H1 (cell line): Measurements from ENCODE around the gene PATJ. TPM values are rescaled to one million over a fixed set of nuclear protein-coding genes. Genes with fewer than 3 reads are reported as not detected.

Experiments used
- CTCF ChIA-PET: fragments of 300-600 bp; sonication (Branson Sonifier 250); formaldehyde crosslinking; loops from one replicate; lab custom pipeline; 2021; ENCODE audit not compliant: partially characterized antibody; lab: Charles Lee
- POLR2A ChIA-PET: fragments of 300-600 bp; sonication (Branson Sonifier 250); formaldehyde crosslinking; loops from one replicate; lab custom pipeline; 2021; ENCODE audit warnings: inconsistent platforms; ENCODE audit not compliant: partially characterized antibody; lab: Charles Lee
- DNase-seq, 2 experiments: peaks; one replicate each; pipeline versions ENCODE4 v3.0.0 to v3.0.0-alpha.2; 2010 to 2022; ENCODE audit warnings: low spot score in 2 of 2, low read depth in 1 of 2, mixed read lengths in 1 of 2
- FAIRE-seq: peaks from 2 replicates; lab custom pipeline; 2011; peaks lifted over from hg19 to GRCh38; lab: Jason Lieb, UNC
- H2AFZ ChIP-seq: 2 replicates; pipeline ENCODE4 v1.8.1; 2012; ENCODE audit warnings: low read length, inconsistent platforms
- H2AK5ac ChIP-seq: 2 replicates; pipeline ENCODE4 v1.6.1; 2013; ENCODE audit warnings: low read depth, low read length
- H2BK120ac ChIP-seq: replicated peaks from 2 replicates; pipeline ENCODE3; 2013; ENCODE audit warnings: low read depth, low read length, inconsistent platforms
- H2BK12ac ChIP-seq: 2 replicates; pipeline ENCODE4 v1.6.1; 2013; ENCODE audit warnings: low read depth, low read length
- H2BK15ac ChIP-seq: 2 replicates; pipeline ENCODE4 v1.6.1; 2013; ENCODE audit warnings: low read length
- H2BK20ac ChIP-seq: 2 replicates; pipeline ENCODE4 v1.6.1; 2013; ENCODE audit warnings: low read length
- H2BK5ac ChIP-seq: 2 replicates; pipeline ENCODE4 v1.6.1; 2013; ENCODE audit warnings: low read depth, low read length
- H3K14ac ChIP-seq: 2 replicates; pipeline ENCODE4 v1.6.1; 2013; ENCODE audit warnings: inconsistent platforms; ENCODE audit not compliant: insufficient read length
- H3K18ac ChIP-seq: 2 replicates; pipeline ENCODE4 v1.6.1; 2013; ENCODE audit warnings: low read length; ENCODE audit errors: extremely low read depth
- H3K23ac ChIP-seq: 2 replicates; pipeline ENCODE4 v1.6.1; 2013; ENCODE audit warnings: inconsistent platforms; ENCODE audit not compliant: insufficient read length
- H3K23me2 ChIP-seq: 2 replicates; pipeline ENCODE4 v1.6.1; 2013; ENCODE audit warnings: low read depth, low read length
- H3K27ac ChIP-seq: 2 replicates; pipeline ENCODE4 v1.6.1; 2011; ENCODE audit warnings: low read depth, low read length, inconsistent platforms
- H3K27me3 ChIP-seq, 4 experiments: replicated peaks in 1 of 4; 1 replicate in 1 of 4; 2 replicates in 3 of 4; pipeline versions ENCODE4 v1.6.1 to v1.8.1; 2011 to 2013; ENCODE audit warnings: low read length in 3 of 4, mild to moderate bottlenecking in 3 of 4, inconsistent platforms in 2 of 4, mixed read lengths in 2 of 4, moderate library complexity in 1 of 4; ENCODE audit not compliant: control insufficient read depth in 3 of 4, insufficient read depth in 3 of 4; ENCODE audit errors: extremely low read depth in 1 of 4
- H3K36me3 ChIP-seq, 4 experiments: 2 replicates each; pipeline versions ENCODE4 v1.6.1 to v1.8.1; 2011 to 2013; ENCODE audit warnings: mild to moderate bottlenecking in 4 of 4, low read length in 3 of 4, moderate library complexity in 2 of 4, control low read depth in 1 of 4, inconsistent platforms in 1 of 4; ENCODE audit not compliant: insufficient read depth in 4 of 4, control insufficient read depth in 2 of 4
- H3K4ac ChIP-seq: replicated peaks from 2 replicates; pipeline ENCODE3; 2013; ENCODE audit warnings: low read length, low read depth, mixed read lengths, inconsistent platforms; ENCODE audit not compliant: insufficient read length
- H3K4me1 ChIP-seq, 4 experiments: replicated peaks in 1 of 4; 1 replicate in 1 of 4; 2 replicates in 3 of 4; pipeline versions ENCODE4 v1.6.1 to v1.8.1; 2011 to 2013; ENCODE audit warnings: low read length in 3 of 4, inconsistent platforms in 2 of 4, mixed read lengths in 1 of 4; ENCODE audit not compliant: insufficient read depth in 4 of 4, control insufficient read depth in 3 of 4
- H3K4me2 ChIP-seq, 2 experiments: 2 replicates each; pipeline versions ENCODE4 v1.6.1 to v1.8.1; 2011 to 2013; ENCODE audit warnings: low read depth in 2 of 2, low read length in 2 of 2, control low read depth in 1 of 2, inconsistent platforms in 1 of 2, mild to moderate bottlenecking in 1 of 2; ENCODE audit not compliant: insufficient read depth in 1 of 2
- H3K4me3 ChIP-seq, 4 experiments: fragments of 200-600, 300-600 bp in 1 of 4; sonication (generic), shearing (Covaris generic), sonication (Bioruptor Twin) in 1 of 4; 2 replicates each; pipeline versions ENCODE4 v1.5.1 to v1.8.1; 2011 to 2016; ENCODE audit warnings: low read length in 4 of 4, low read depth in 3 of 4, control low read depth in 2 of 4, inconsistent platforms in 2 of 4, mild to moderate bottlenecking in 2 of 4, mixed read lengths in 1 of 4, moderate library complexity in 1 of 4; ENCODE audit not compliant: insufficient read depth in 2 of 4; ENCODE audit errors: extremely low read depth in 1 of 4
- H3K56ac ChIP-seq: replicated peaks from 2 replicates; pipeline ENCODE3; 2013; ENCODE audit warnings: low read depth, mild to moderate bottlenecking, mixed read lengths, low read length, inconsistent platforms; ENCODE audit not compliant: insufficient read length
- H3K79me1 ChIP-seq: 2 replicates; pipeline ENCODE4 v1.6.1; 2013; ENCODE audit warnings: low read depth, low read length, control low read depth
- H3K79me2 ChIP-seq, 2 experiments: 2 replicates each; pipeline versions ENCODE4 v1.6.1 to v1.8.1; 2012 to 2013; ENCODE audit warnings: low read length in 2 of 2, mild to moderate bottlenecking in 2 of 2, inconsistent platforms in 1 of 2; ENCODE audit not compliant: insufficient read depth in 2 of 2, control insufficient read depth in 1 of 2
- H3K9ac ChIP-seq, 4 experiments: replicated peaks in 1 of 4; 1 replicate in 1 of 4; 2 replicates in 3 of 4; pipeline versions ENCODE4 v1.6.1 to v1.8.1; 2011 to 2013; ENCODE audit warnings: low read depth in 3 of 4, low read length in 3 of 4, control low read depth in 2 of 4, mild to moderate bottlenecking in 2 of 4, moderate library complexity in 2 of 4, inconsistent platforms in 1 of 4; ENCODE audit errors: extremely low read depth in 1 of 4
- H3K9me3 ChIP-seq, 2 experiments: 2 replicates each; pipeline versions ENCODE4 v1.6.1 to v1.8.1; 2012 to 2013; ENCODE audit warnings: mild to moderate bottlenecking in 2 of 2, moderate library complexity in 2 of 2, control low read depth in 1 of 2, inconsistent platforms in 1 of 2, low read depth in 1 of 2, low read length in 1 of 2, mixed read lengths in 1 of 2; ENCODE audit not compliant: insufficient read depth in 2 of 2
- H4K20me1 ChIP-seq, 2 experiments: replicated peaks in 1 of 2; 2 replicates each; pipeline versions ENCODE3 to v1.8.1; 2011 to 2013; ENCODE audit warnings: inconsistent platforms in 2 of 2, low read length in 2 of 2, mild to moderate bottlenecking in 1 of 2; ENCODE audit not compliant: insufficient read depth in 2 of 2, control insufficient read depth in 1 of 2
- H4K5ac ChIP-seq: 2 replicates; pipeline ENCODE4 v1.6.1; 2013; ENCODE audit warnings: low read length, low read depth, mixed read lengths, inconsistent platforms; ENCODE audit not compliant: insufficient read length
- H4K8ac ChIP-seq: 2 replicates; pipeline ENCODE4 v1.8.0; 2013; ENCODE audit warnings: mild to moderate bottlenecking, moderate library complexity, low read length, inconsistent platforms; ENCODE audit not compliant: insufficient read depth; ENCODE audit errors: extremely low read depth
- H4K91ac ChIP-seq: replicated peaks from 2 replicates; pipeline ENCODE3; 2013; ENCODE audit warnings: low read length, mixed read lengths, inconsistent platforms; ENCODE audit not compliant: insufficient read length
- CHD1 ChIP-seq: IDR thresholded peaks from 2 replicates; pipeline ENCODE4 v1.6.1; 2012; ENCODE audit warnings: low read depth, low read length, improper control_type of control experiment
- SIN3A ChIP-seq, 2 experiments: IDR thresholded peaks in 1 of 2; conservative IDR thresholded peaks in 1 of 2; 2 replicates each; pipeline ENCODE4 v1.6.1; 2011 to 2012; ENCODE audit warnings: low read length in 2 of 2, improper control_type of control experiment in 1 of 2, low read depth in 1 of 2, mild to moderate bottlenecking in 1 of 2
- TCF12 ChIP-seq: IDR thresholded peaks from 2 replicates; pipeline ENCODE4 v1.6.1; 2011; ENCODE audit warnings: low read depth, mild to moderate bottlenecking, low read length
- WGBS, 2 experiments: shearing (Covaris generic) in 1 of 2; methylation state at CpG; one replicate each; pipeline versions ENCODE4 v1.1.6 to v1.1.7; 2013 to 2015; ENCODE audit warnings: low lambda C conversion rate in 2 of 2, mixed read lengths in 2 of 2, inconsistent platforms in 1 of 2, low coverage in 1 of 2, missing lambda C conversion rate in 1 of 2; ENCODE audit not compliant: insufficient replicate concordance in 2 of 2, insufficient coverage in 1 of 2, insufficient read length in 1 of 2; ENCODE audit errors: extremely low coverage in 1 of 2, missing lambda C conversion rate in 1 of 2; 5-methylcytosine and 5-hydroxymethylcytosine counted together
- polyA plus RNA-seq, 7 experiments: library from polyadenylated mRNA; depleted of rRNA in 3 of 7; stranded (reverse) in 5 of 7; unstranded in 2 of 7; fragments of >200 nt in 5 of 7; fragments of 200-250 nt in 2 of 7; gene quantifications; 1 replicate in 5 of 7; 2 replicates in 1 of 7; 4 replicates in 1 of 7; pipeline versions ENCODE4 v1.2.1 to v1.2.3, GENCODE V29; 2011 to 2013; ENCODE audit warnings: missing spikeins in 2 of 7, mixed read lengths in 2 of 7
- total RNA-seq: library from RNA; stranded (reverse); fragmentation: NEBNext Ultra II Directional; extraction: Animal tissue kit (Norgen Biotek cat#: 25700); gene quantifications from 2 replicates; pipeline ENCODE4 v1.2.1, GENCODE V29; 2021

Gene PATJ
- total and polyA plus RNA-seq, 2 of the 8 experiments (the other 6 are each of a cell fraction or from before 2014, with no cell fraction given) = 8.2 to 55.6 TPM

DNA sequence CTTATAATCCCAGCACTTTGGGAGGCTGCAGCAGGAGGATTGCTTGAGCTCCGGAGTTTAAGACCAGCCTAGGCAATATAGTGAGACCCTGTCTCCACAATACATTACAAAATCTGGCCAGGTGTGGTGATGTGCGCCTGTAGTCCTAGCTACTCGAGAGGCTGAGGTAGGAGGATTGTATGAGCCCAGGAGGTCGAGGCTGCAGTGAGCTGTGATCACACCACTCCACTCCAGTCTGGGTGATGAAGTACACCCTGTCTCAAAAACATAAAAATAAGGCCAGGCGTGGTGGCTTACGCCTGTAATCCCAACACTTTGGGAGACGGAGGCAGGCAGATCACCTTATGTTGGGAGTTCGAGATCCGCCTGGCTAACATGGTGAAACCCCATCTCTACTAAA lies 480.0 kb downstream of the PATJ start:
- CTCF ChIA-PET = interaction anchor here (0.9 to 1.3 kb wide), 2 partner anchors 47 to 51 kb away, joined by 3 to 5 read pairs; no protein-coding TSS in a partner anchor
- no peak overlapping the region for H2BK15ac ChIP-seq
- no peaks in the 10 kb centered on the region for H3K27me3 ChIP-seq
- no peak overlapping the region for H4K5ac ChIP-seq
- WGBS, 2 experiments = 85% methylated on average over 9 of the region's 9 CpGs; no CpG with 5 or more reads in 1 of the 2 experiments
- H2BK12ac ChIP-seq = no peak overlapping the region
- FAIRE-seq (no peak), DNase-seq (no peak)
- no peaks in the 10 kb centered on the region for H3K9me3 ChIP-seq
- no peak overlapping the region for H3K18ac ChIP-seq
- no peak overlapping the region for H4K91ac ChIP-seq
- H2BK5ac ChIP-seq = no peak overlapping the region
- H3K4ac ChIP-seq = no peak overlapping the region
- POLR2A ChIA-PET = interaction anchor here (1.0 to 11.7 kb wide), 7 partner anchors 8 to 49 kb away, joined by 3 to 82 read pairs (median 10); no protein-coding TSS in a partner anchor
- no peak overlapping the region for H3K27ac ChIP-seq
- peaks cover 3% of the 10 kb centered on the region; the same call in 1 of the 2 replicates for H3K79me1 ChIP-seq
- no peaks in the 10 kb centered on the region for H3K23me2 ChIP-seq
- H2AK5ac ChIP-seq = no peak overlapping the region
- H3K23ac ChIP-seq = no peak overlapping the region
- H2BK20ac ChIP-seq = no peak overlapping the region
- H2AFZ ChIP-seq = no peak overlapping the region
- no peak overlapping the region for H3K14ac ChIP-seq
- H4K20me1 ChIP-seq = peaks cover 0 to 1% of the 10 kb centered on the region in 2 experiments
- no peak overlapping the region for H3K9ac ChIP-seq
- H3K36me3 ChIP-seq = peaks cover 5 to 45% (median 17%) of the 10 kb centered on the region in 4 experiments
- H2BK120ac ChIP-seq = no peak overlapping the region
- H3K4me1 ChIP-seq = no peaks in the 10 kb centered on the region
- peaks cover 0 to 4% of the 10 kb centered on the region in 2 experiments; a peak in 2 of 4 replicates for H3K79me2 ChIP-seq
- no peak overlapping the region for H3K56ac ChIP-seq
- no peak overlapping the region for H4K8ac ChIP-seq
- no peak overlapping the region for H3K4me3 ChIP-seq
- H3K4me2 ChIP-seq = no peak overlapping the region
- TF ChIP-seq SIN3A (conservative IDR thresholded peaks at IDR 0.05 in 1 of 2, IDR thresholded peaks at IDR 0.05 in 1 of 2; ENCODE audit: low read depth in 1 of 2, low read length in 2 of 2) (no peak), CHD1 (no peak), TCF12 (no peak)
